Umbilical cord (tissue), 2 donors: Measurements from ENCODE around the gene TSPAN4. TPM values are rescaled to one million over a fixed set of nuclear protein-coding genes. Genes with fewer than 3 reads are reported as not detected.

Experiments used
- DNase-seq: peaks from one replicate; pipeline ENCODE4 v3.0.0-alpha.2; 2015; ENCODE audit warnings: low spot score
- total RNA-seq: library from RNA; depleted of rRNA; stranded (reverse); fragments of >200 nt; gene quantifications from one replicate; pipeline ENCODE4 v1.2.3, GENCODE V29; 2014; ENCODE audit warnings: low replicate concordance; ENCODE audit not compliant: insufficient read depth

TSPAN4 gene, protein sequence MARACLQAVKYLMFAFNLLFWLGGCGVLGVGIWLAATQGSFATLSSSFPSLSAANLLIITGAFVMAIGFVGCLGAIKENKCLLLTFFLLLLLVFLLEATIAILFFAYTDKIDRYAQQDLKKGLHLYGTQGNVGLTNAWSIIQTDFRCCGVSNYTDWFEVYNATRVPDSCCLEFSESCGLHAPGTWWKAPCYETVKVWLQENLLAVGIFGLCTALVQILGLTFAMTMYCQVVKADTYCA
- 43.8 TPM for total RNA-seq

DNA sequence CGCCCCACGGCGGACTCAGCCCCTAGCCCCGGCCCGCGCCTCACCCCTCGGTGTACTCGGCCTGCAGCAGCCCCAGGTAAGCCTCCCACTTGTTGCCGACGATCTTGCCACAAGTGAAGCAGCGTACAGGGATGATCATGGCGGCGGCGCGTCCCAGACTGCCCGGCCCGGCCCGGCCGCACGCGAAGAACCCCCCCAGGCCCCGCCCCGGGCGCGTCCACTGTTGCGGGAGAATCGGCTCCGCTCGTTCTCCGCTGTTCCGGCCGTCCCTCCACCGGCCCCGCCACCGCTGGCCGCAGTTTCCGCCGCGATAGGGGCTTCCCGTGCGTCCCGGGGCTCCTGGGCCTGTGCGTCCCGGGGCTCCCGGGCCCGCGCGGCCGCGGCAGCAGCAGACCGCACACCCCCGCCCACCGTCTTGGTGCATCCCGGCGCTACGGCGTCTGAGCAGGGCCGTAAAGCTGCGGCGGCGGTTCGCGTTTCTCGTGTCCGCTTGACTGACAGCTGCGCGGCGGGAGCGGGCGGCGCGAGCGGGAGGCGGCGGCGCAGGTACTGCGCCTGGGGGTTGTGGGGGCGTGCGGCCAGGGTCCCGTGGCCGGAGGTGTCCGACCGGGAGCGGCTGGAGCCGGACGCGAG is at the start of gene TSPAN4, which contains the start of gene POLR2L:
TSPAN4 (plus strand) TSS at position 483 of the 633 bp plus-strand sequence. CDS start 7,453 bp downstream, outside the sequence.
POLR2L (minus strand) TSS at position 160 of the 633 bp plus-strand sequence; CDS start at position 139, 21 bp downstream.
- peak; percentile 90 for DNase-seq

DNA sequence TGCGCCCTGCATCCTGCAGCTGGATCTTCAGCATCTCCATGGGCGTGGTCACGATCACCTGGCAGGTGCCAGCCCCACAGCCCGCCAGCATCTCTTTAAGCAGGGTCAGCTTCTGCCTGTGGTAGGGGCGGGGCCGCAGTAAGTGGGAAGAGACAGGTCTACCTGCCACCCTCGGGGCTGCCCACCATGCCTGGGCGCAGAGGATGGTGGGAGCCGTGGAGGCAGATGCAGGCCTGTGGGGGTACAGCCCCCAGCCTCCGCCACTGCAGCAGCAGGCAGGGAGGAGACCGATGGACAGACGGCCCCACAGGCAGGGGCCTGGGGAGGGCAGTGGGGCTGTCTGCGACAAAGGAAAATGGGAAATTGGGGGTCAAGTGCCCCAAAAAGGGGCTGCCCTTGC is 49.8 kb upstream of the TSPAN4 start:
- DNase-seq: no peak

DNA sequence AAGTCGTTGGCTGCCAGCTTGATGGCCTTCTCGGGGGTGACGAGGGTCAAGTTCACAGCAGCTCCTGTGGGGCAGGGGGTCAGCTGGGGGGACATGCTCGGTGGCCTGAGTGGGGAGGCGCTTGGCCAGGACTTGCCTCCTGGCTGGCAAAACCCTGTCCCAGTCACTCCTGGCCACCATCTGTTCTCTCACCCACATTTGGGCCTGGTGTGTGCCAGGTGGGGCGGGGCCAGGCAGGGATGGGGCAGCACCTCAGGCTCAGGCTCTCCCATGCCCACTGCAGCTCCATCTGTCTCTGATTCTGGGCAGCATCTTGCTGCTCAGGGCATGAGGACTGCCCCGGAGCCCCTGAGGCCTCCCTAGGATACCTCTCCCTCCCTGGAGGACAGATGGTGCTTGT is 49.1 kb upstream of the TSPAN4 start:
- DNase-seq: no peak

DNA sequence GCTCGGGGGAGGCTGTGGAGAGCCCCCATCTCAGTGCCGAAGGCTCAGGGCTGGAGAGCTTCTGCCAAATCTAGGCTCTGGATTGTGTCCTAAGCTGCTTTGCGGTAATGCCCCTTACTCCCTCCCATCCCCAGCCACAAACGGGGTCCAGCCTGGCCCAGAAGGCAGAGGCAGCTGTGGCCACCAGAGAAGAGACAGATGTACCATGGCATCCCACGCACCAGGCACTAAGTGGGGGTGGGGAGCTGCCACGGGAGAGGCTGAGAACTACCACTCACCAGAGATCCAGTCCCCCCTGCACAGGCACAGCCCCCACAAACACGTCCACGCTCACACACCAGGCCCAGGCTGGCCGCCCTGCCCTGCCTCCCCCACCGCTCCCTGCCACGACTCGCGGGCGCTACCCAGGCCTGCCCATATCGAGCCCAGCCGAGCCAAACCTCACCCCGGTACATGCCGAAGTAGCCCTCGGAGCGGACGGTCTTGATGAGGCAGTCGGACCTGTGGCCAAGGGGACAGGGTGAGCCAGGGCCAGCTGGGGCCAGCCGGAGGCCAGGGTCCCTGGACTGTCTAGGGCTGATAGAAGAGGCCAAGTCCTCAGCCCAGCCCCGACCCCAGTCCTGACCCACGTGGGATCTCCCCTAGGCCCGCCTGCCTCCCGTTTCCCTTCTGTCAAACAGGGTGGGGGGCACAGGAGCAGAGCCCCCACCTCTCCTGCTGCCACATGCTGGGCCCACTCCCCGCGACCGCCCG is 48.5 kb upstream of the TSPAN4 start:
- no peak for DNase-seq

DNA sequence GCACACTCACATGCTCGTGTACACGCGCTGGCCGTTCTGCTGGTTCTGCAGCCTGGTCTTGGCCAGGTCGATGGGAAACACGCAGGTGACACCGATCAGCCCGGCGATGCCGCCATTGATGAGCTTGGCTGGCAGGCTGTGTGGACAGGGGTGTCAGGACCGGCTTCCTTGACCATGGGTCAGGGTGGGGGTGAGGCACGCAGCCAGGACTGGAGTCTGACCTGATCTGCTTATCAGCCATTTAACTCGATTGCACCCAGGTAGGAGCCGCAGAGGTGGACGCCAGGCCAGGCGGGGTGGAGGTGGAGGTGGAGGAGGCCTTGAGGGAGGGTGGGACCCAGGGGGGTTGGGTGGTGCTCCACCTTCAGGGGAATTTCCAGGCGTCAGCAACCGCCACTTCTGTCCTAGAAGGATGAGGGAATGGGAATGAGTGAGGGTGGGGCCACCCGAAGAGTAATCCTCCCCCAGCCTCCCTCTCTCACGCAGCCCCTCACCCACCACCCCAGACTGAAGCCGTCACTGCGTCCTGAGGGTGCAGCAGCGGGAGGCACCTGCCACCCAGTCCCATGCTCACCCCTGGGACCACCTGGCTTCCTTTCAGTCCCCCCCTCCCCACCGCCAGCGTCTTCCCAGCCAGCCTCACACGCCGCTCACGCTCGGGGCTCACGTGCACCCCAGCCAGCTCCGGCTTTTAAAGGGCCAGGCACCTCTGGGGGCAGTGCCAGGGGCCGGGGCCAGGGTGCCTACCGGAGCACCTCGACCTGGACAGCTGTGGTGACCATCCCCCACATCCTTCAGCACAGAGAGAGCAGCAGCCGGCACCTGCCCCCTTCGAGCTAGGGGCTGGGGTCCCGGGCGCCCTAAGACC is 47.7 kb upstream of the TSPAN4 start:
- DNase-seq: no peak

DNA sequence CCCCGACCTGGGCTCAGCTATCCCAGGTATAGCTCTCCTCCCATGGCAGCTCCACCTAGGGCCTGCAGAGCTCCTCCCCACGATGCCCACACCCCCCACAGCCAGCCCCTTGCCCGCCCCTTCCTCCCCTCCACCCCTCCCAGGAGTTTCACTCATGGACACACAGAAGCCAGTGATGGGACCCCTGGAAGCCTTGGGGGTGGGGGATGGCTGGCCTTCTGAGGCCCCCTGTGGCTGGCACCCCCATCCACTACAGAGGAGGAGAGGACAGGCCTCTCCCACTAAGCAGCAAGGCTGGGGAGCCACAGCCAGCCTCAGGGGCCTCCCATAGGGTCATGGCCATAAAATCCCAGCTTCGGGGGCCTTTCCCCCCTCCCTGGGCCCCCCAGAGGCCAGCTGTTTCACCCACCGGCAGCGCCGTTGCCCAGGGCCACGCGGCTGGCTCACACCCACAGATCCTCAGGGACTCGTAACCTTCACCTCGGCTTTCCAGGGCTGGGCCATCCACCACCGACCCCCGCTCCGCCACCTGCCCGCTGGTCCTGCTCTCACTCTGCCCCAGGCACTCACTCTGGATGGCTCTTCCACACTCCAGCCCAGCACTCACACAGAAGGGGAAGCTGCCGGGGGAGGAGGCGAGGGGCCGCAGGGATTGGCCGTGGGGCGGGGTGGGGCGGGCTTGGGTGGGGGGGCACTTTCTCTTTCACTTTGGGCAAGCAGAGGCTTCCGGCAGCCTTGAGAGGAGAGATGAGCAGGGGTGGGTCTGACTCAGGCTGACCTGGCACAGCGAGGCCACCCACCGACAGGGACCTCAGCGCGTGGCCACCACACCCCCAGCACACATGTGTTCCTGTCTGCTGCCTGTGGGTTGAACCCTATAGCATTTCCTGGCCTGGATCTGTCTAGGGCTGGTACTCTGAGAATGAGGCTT is 46.8 kb upstream of the TSPAN4 start:
- DNase-seq: peak; percentile 80

DNA sequence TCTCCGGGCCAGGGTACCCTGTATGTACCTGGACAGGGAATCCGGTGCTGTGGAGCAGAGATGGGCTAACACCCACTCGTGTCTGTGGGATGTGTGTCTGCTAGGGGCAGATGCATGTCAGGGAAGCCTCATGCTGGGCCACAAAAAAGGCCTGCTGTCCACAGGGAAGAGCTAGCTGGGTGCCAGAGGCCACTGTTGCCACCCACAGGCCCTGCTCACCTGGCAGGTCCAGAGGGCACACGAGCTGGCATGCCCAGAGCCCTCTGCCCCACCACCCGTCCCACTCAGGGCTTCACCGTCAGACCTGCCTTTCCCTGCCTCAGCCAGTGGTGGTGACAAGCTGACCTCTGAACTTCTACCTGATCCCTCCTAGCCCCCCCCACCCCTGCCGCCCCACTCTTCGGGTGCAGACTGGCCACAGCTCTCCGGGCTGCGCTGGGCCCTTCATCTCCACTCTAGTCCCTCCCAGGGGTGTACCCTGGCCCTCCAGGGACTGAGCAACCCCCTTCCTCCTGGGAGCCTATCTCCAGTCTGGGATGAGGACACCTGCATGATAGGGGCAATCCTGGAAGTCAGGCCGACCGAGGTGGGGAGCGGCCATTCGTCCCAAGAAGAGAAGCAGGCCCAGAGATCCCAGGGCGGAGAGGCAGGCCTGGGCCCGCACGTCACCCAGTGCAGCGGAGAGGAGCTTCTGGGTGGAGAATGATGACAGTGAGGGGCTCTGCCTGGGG is 45.9 kb upstream of the TSPAN4 start:
- DNase-seq: no peak

DNA sequence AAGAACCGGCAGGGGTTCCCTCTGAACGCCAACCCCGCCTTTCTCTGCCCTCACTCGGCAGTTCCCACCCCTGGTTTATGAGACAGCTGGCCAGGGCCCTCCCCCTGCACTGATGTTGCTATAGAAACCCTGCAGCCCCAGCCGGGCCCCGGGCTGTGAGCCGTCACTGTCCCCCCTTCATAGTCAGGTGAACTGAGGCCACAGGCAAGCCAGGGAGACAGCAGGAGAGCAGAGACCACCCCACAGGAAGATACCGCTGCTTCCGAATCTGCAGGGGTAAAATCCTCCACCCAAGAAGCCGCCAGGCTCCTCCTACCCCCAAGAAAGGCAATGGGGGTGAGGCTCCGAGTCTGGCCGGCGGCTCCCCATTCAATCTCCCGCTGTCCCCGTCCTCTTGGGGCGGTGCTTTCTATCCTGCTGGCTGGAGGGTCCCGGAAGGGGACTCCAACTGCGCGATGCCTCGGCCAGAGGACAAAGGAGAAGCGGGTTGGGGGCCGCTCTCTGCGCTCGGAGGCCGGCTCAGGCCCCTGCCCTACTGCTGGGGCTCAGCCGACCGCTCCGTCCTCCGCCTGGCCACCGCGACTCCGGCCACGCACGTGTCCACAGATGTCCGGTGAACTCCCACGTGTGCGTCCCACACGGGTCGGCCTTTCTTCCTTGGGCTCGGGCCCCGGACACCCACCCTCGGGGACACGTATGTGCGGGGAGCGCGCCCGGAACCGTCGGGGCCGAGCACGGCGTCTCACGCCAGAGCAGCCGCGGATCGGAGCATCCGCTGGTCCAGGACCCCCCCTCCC is 45.2 kb upstream of the TSPAN4 start:
- DNase-seq: peak; percentile 97

DNA sequence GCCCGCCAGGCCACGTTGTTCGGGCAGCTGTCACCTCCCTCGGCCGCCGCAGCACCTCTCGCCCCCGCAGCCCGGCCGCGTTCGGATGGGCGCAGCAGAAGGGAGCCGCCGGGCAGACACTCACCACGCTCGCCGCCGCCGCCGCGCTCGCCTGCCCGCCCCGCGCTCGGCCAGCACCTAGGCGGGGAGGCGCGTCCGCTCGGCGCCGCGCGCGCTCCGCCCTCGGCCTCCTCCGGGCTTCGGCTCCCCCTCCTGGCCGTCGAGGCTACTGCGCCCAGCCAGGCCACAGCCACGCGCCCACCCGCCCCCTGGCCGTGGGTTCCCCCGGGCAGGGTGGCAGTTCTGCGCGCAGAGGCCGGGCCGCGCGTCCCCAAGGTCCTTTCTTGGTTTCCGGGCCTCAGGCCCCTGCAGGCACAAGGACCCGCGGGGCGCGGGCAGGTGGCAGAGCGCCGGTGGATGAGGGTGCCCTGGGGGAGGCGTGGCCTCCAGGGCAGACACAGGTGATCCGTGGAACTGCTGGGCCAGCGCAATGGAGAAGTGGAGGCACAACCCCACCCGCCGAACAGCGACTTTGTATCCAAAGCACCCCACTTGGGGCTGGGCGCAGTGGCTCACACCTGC is 44.4 kb upstream of the TSPAN4 start, which contains the start of gene SLC25A22:
SLC25A22 (minus strand) TSS at position 189 of the 621 bp plus-strand sequence. CDS start 3,275 bp downstream, outside the sequence.
- peak; percentile 84 for DNase-seq

DNA sequence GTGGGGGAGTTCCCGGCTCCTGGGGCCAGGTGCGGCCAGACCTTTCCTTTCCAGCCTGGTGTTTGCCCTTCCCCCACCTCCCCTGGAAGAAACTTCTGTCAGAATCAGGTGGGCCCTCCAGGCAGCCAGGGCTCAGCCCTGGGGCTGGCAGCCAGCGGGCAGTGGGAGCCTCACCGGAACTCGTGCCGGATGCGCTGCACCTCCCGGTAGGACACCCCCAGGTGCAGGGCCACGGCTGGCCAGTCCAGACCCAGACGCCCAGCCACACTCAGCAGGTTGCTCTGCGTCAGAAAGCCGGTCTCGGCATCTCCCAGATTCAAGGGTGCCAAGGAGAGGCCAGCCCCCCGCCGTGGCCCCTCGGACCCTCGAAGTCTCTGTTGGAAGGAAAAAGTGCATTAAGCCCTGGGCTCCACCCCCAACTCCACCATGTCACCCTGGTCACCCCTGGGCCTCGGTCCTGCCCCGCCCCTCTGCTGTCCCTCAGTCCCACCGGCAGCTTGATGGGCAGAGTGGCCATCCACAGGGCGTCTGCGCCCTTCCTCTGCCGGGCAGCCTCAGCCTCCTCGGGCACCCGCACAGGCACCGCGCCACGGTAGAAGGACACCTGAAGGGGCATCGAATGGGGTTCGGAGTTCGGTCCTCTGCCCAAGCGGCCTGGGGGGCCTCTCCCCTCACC is 42.9 kb upstream of the TSPAN4 start:
- no peak for DNase-seq

DNA sequence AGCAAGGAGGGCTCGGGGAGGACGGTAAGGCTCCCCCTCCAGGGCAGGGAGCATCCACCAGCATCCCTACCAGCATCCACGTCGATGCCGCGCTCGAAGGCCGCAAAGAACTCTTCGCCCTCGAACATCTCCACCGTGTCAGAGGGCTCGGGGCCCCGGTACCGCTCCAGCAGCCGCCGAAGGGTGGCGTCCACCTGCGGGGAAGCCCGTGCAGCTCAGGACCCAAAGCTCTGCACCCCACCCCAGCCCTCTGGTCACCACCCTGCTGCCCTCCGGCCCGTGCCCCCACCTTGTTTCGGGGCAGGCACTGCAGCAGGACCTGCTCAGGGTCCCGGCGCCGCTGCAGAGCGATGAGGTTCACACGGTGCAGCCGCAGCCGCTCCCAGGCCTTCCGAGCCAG is 42.2 kb upstream of the TSPAN4 start:
- no peak for DNase-seq

DNA sequence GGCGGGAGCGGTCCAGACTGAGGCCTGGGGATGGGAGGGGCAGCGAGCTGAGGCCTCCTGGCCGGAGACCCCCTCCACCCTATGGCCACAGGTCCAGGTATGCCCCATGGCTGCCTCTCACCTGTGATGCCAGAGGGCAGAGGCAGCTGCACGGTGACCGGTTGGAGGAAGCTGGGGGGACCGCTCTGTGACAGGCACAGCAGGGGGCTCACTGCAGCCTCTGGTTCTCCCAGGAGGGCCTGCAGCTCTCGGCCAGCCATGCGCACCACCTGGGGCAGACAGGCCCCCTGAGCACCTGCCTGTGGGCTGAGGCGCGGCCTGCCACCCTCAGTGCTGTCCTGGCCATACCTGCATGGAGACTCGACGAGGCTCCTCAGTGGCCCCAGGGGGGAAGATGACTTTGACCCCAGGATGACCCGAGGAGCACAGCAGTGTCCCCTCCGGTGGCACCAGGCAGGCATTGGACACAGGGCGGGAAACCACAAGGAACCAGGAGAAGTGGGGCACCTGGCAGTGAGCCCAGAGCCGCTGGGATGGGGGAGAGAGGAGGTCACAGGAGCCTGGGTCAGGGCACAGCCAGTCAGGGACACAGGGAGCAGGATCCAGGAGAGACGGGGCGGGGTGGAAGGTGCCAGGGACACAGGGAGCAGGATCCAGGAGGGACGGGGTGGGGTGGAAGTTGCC is 41.4 kb upstream of the TSPAN4 start:
- DNase-seq: no peak

DNA sequence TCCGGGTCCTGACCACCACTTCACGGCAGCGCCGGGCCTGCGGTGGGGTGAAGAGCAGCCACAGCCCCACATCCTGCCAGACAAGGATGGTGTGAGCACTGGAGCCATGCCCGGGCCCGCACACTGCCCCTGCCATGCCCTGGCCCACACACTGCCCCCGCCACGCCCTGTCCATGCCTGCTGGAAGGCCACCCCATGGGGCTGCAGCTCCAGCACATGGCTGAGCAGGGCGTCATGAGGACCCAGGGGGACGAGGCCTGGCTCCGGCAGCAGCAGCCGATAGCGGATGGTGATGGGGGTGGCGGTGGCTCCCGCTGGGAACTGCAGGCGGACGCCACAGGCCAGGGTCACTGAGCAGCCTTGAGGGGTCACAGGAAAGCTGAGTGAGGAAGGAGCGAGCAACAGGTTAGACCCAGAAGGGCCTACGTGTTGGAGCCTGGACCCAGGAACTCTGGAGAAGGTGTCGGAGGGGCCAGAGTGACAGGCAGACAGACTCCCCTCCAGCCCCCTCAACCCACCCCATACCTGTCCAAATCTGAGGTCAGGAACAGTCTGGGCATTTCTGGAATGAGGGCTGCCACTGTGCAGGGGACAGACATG is 40.5 kb upstream of the TSPAN4 start:
- no peak for DNase-seq

DNA sequence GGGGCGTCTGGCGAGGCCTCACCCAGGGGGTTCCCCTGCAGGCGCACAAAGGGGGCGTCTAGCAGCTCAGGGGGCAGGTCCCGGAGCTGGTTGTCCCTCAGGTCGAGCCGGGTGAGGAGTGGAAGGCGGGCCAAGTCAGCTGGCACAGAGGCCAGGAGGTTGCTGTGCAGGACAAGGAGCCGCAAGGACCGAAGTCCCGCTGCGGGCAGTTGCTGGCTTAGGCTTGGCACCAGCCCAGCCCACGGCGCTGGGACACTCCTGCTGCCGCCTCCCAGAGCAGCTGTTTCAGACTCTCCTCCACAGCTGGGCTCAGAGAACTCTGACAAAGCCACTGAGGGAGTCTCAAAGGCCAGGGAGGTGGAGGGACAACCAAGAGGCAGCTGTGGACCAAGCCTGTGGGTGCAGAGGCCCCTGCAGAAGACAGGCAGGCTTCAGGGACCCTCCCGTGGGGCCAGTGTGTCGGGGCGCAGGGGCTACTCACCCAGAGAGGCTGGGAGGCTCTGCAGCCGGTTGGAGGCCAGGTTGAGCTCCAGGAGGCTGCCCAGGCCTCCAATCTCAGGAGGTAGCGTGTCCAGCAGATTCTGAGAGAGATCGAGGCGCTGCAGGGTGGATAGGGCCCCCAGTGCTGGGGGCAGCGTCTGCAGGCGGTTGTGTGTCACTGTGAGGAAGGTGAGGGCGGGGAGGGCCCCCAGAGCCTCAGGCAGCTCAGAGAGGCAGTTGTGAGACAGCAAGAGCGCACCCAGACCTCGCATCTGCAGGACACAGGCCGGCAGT is 39.8 kb upstream of the TSPAN4 start:
- DNase-seq: no peak

DNA sequence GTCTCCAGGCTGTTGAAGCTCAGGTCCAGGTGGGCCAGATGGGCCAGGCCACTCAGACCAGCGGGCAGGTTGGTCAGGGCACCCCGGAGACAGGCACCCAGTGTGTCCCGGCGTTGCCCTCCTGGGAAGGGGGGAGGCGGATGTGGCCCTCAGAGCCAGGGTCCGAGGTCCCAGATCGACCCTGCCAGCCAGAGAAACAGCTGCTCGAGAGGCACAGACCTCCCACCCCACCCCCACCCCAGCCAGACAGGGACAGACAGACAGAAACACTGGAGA is 39.2 kb upstream of the TSPAN4 start:
- DNase-seq: no peak
